ENCODE results near the gene KRT82.
A peak's percentile ranks its signal among the peaks of the same experiment; 100 is the strongest.

The KRT82 gene

DNA sequence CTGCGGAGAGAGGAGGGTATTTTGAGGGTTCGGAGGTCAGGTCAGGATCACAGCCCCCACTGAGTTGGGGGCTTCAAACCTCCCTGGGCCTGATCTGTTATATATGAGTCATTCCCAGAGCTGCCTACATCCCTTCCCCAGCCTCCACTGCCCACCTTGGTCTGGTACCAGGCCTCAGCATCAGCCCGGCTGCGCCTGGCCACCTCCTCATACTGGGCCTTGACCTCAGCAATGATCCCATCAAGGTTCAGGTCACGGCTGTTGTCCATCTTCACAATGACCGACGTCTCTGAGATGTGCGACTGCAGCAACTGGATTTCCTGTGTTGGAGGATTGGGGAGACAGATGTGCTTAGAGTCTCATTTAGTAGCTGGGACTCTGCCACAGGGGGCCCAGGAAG is 24.9 kb downstream of the KRT82 start:
- TF ChIP-seq BHLHE40 (IDR thresholded peaks at IDR 0.05; ENCODE audit: borderline replicate concordance) (no peak), SP1 (IDR thresholded peaks at IDR 0.05) (no peak), SUZ12 (IDR thresholded peaks at IDR 0.05) (no peak), HDGF (IDR thresholded peaks at IDR 0.05; ENCODE audit: borderline replicate concordance) (no peak), FOXK2 (IDR thresholded peaks at IDR 0.05) (no peak), FOXA1 (IDR thresholded peaks at IDR 0.05) (no peak), LEF1 (IDR thresholded peaks at IDR 0.05; ENCODE audit: borderline replicate concordance) (no peak), ZNF384 (IDR thresholded peaks at IDR 0.05) (no peak), TARDBP (IDR thresholded peaks at IDR 0.05) (no peak), FOXM1 (IDR thresholded peaks at IDR 0.05; ENCODE audit: borderline replicate concordance) (no peak), ELF4 (IDR thresholded peaks at IDR 0.05) (no peak), ARNT (IDR thresholded peaks at IDR 0.05) (no peak), NFRKB (IDR thresholded peaks at IDR 0.05) (no peak), L3MBTL2 (conservative IDR thresholded peaks at IDR 0.05) (no peak), CTBP1 (IDR thresholded peaks at IDR 0.05; ENCODE audit: borderline replicate concordance) (no peak)
- TF ChIP-seq, protein P1, sequence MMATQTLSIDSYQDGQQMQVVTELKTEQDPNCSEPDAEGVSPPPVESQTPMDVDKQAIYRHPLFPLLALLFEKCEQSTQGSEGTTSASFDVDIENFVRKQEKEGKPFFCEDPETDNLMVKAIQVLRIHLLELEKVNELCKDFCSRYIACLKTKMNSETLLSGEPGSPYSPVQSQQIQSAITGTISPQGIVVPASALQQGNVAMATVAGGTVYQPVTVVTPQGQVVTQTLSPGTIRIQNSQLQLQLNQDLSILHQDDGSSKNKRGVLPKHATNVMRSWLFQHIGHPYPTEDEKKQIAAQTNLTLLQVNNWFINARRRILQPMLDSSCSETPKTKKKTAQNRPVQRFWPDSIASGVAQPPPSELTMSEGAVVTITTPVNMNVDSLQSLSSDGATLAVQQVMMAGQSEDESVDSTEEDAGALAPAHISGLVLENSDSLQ (IDR thresholded peaks at IDR 0.05): no peak
- ChIA-PET CTCF (interaction anchor here (0.6 to 1.1 kb wide), 3 partner anchors 14 to 243 kb away, joined by 3 to 4 read pairs (median 3); partner anchors contain the start of gene KRT85), POLR2A (no interaction called here)
- DNase-seq (ENCODE audit: extremely low spot score): no peak

- TF ChIP-seq ZNF384 (IDR thresholded peaks at IDR 0.05): no peak
- TF ChIP-seq, protein P1 (IDR thresholded peaks at IDR 0.05): no peak
- no peak for TF ChIP-seq SP1 (IDR thresholded peaks at IDR 0.05)
- TF ChIP-seq HDGF (IDR thresholded peaks at IDR 0.05; ENCODE audit: borderline replicate concordance): no peak
- TF ChIP-seq ARNT (IDR thresholded peaks at IDR 0.05): no peak
- no peak for TF ChIP-seq FOXA1 (IDR thresholded peaks at IDR 0.05)
- CTCF ChIA-PET: interaction anchor here (0.6 to 1.4 kb wide), 4 partner anchors 10 to 485 kb away, joined by 3 to 5 read pairs (median 4); partner anchors contain the start of gene KRT85
- peak; percentile 17 for DNase-seq (ENCODE audit: extremely low spot score)
- POLR2A ChIA-PET: no interaction called here
Observed at GRCh38 chr12:52380271-52380694, 25.9 kb downstream of the KRT82 start.

DNA sequence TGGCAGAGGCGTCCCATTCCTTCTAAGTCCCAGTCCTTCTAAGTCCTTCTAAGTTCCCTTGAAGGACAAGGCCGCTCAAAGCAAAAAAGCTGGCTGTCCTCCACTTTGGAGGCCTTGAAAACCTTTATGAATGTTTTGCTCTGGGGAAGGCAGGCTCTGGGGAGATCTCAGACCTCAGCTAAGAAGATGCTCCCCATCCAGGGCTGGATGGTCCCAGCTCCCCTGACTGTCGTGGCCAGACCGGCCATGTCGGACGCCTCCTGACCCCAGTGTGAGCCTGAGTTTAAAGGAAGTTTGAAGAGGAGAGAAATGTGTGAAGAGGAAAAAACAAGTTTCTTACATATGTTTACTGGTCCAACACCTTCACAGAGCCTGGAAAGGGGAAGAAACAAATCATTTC is 26.6 kb downstream of the KRT82 start:
- ChIA-PET CTCF (interaction anchor here (0.5 to 1.4 kb wide), 3 partner anchors 10 to 264 kb away, joined by 3 to 5 read pairs (median 3); no protein-coding TSS in a partner anchor), POLR2A (no interaction called here)
- DNase-seq (ENCODE audit: extremely low spot score): no peak
- TF ChIP-seq, protein P1 (IDR thresholded peaks at IDR 0.05): no peak
- TF ChIP-seq HDGF (IDR thresholded peaks at IDR 0.05; ENCODE audit: borderline replicate concordance) (no peak), SP1 (IDR thresholded peaks at IDR 0.05) (no peak), ZNF384 (IDR thresholded peaks at IDR 0.05) (no peak), LEF1 (IDR thresholded peaks at IDR 0.05; ENCODE audit: borderline replicate concordance) (no peak), ELF4 (IDR thresholded peaks at IDR 0.05) (no peak), BHLHE40 (IDR thresholded peaks at IDR 0.05; ENCODE audit: borderline replicate concordance) (no peak), CTBP1 (IDR thresholded peaks at IDR 0.05; ENCODE audit: borderline replicate concordance) (no peak), FOXK2 (IDR thresholded peaks at IDR 0.05) (no peak), FOXA1 (IDR thresholded peaks at IDR 0.05) (no peak)

GRCh38 chr12:52378091-52378490 is 28.0 kb downstream of the KRT82 start:
- DNase-seq (ENCODE audit: extremely low spot score): no peak
- CTCF ChIA-PET: interaction anchor here (1.2 kb wide), 1 partner anchor 500 kb away, joined by 3 read pairs; no protein-coding TSS in a partner anchor
- no peak for TF ChIP-seq FOXM1 (IDR thresholded peaks at IDR 0.05; ENCODE audit: borderline replicate concordance)
- TF ChIP-seq, protein P1 (IDR thresholded peaks at IDR 0.05): no peak
- POLR2A ChIA-PET: no interaction called here

GRCh38 chr12:52377266-52377665 is 28.9 kb downstream of the KRT82 start:
- TF ChIP-seq BHLHE40 (IDR thresholded peaks at IDR 0.05; ENCODE audit: borderline replicate concordance): no peak
- no peak for TF ChIP-seq HDGF (IDR thresholded peaks at IDR 0.05; ENCODE audit: borderline replicate concordance)
- no peak for TF ChIP-seq FOXK2 (IDR thresholded peaks at IDR 0.05)
- POLR2A ChIA-PET: no interaction called here
- DNase-seq (ENCODE audit: extremely low spot score): no peak
- CTCF ChIA-PET: no interaction called here

GRCh38 chr12:52372216-52373154 is 33.6 kb downstream of the KRT82 start:
- peak; percentile 80 for DNase-seq (ENCODE audit: extremely low spot score)
- ChIA-PET POLR2A (interaction anchor here (0.7 to 1.0 kb wide), 2 partner anchors 505 to 507 kb away, joined by 3 to 4 read pairs; no protein-coding TSS in a partner anchor), CTCF (interaction anchor here (0.6 to 3.3 kb wide), 17 partner anchors 11 to 512 kb away, joined by 3 to 20 read pairs (median 4); partner anchors contain the start of gene KRT84)
- TF ChIP-seq TARDBP (IDR thresholded peaks at IDR 0.05) (no peak), ELF4 (IDR thresholded peaks at IDR 0.05) (no peak), FOXA1 (IDR thresholded peaks at IDR 0.05) (no peak), SP1 (IDR thresholded peaks at IDR 0.05) (no peak), LEF1 (IDR thresholded peaks at IDR 0.05; ENCODE audit: borderline replicate concordance) (no peak), BHLHE40 (IDR thresholded peaks at IDR 0.05; ENCODE audit: borderline replicate concordance) (no peak), FOXM1 (IDR thresholded peaks at IDR 0.05; ENCODE audit: borderline replicate concordance) (no peak), CTBP1 (IDR thresholded peaks at IDR 0.05; ENCODE audit: borderline replicate concordance) (no peak), NFRKB (IDR thresholded peaks at IDR 0.05) (no peak), L3MBTL2 (conservative IDR thresholded peaks at IDR 0.05) (no peak), HDGF (IDR thresholded peaks at IDR 0.05; ENCODE audit: borderline replicate concordance) (no peak), FOXK2 (IDR thresholded peaks at IDR 0.05) (no peak)
- TF ChIP-seq, protein P1 (IDR thresholded peaks at IDR 0.05): no peak
